HG03060 (cell line): ENCODE data around the gene HNRNPA1.

Source experiments
- ATAC-seq: cut with Tn5 transposase; IDR thresholded peaks from one replicate; pipeline ENCODE4 v1.9.1; 2021; ENCODE audit warnings: low read depth, moderate number of reproducible peaks; ENCODE audit not compliant: unreplicated experiment

Gene HNRNPA1

GRCh38 chr12:54331461-54331860 is 50.9 kb downstream of the HNRNPA1 start:
- no peak for ATAC-seq

GRCh38 chr12:54333420-54334034 is 53.0 kb downstream of the HNRNPA1 start:
- ATAC-seq, result no peak
